HepG2 (cell line): ENCODE measurements around the gene RBBP8NL. TPM values are rescaled to one million over a fixed set of nuclear protein-coding genes. Genes with fewer than 3 reads are reported as not detected.

Source experiments
- ELF3 ChIP-seq: IDR thresholded peaks from 2 replicates; pipeline ENCODE4 v1.6.1; 2016; ENCODE audit warnings: missing genetic modification reagents, missing compliant biosample characterization
- NCOA2 ChIP-seq: sonication (generic); formaldehyde crosslinking; IDR thresholded peaks from 2 replicates; pipeline ENCODE4 v1.8.0; 2022; ENCODE audit warnings: inconsistent platforms
- ONECUT2 ChIP-seq: sonication (generic); formaldehyde crosslinking; IDR thresholded peaks from 2 replicates; pipeline ENCODE4 v1.4.0; 2020; ENCODE audit warnings: missing genetic modification reagents
- PHF20 ChIP-seq: sonication (generic); formaldehyde crosslinking; IDR thresholded peaks from 2 replicates; pipeline ENCODE4 v1.5.0; 2020; ENCODE audit warnings: mild to moderate bottlenecking, missing genetic modification reagents
- SMAD3 ChIP-seq: sonication (generic); formaldehyde crosslinking; IDR thresholded peaks from 2 replicates; pipeline ENCODE4 v1.4.0; 2020; ENCODE audit warnings: missing genetic modification reagents
- ZBTB34 ChIP-seq: sonication (generic); formaldehyde crosslinking; IDR thresholded peaks from 2 replicates; pipeline ENCODE4 v1.8.0; 2022; ENCODE audit warnings: mild to moderate bottlenecking, missing genetic modification reagents
- ZFY ChIP-seq: sonication (generic); formaldehyde crosslinking; IDR thresholded peaks from 2 replicates; pipeline ENCODE4 v1.4.0; 2020; ENCODE audit warnings: missing genetic modification reagents
- ZNF430 ChIP-seq: sonication (generic); formaldehyde crosslinking; IDR thresholded peaks from 2 replicates; pipeline ENCODE4 v1.9.0; 2021; ENCODE audit warnings: mild to moderate bottlenecking, missing genetic modification reagents
- ZNF513 ChIP-seq: sonication (generic); formaldehyde crosslinking; conservative IDR thresholded peaks from 2 replicates; pipeline ENCODE4 v1.5.0; 2020; ENCODE audit warnings: missing genetic modification reagents
- polyA plus RNA-seq, 8 experiments: library from polyadenylated mRNA; depleted of rRNA in 3 of 8; stranded (reverse) in 7 of 8; unstranded in 1 of 8; fragments of >200 nt; fragmentation: Illumina TruSeq in 4 of 8; extraction: Trizol in 4 of 8; gene quantifications; 2 replicates each; pipeline versions ENCODE4 v1.2.1 to v1.2.3, GENCODE V29; 2011 to 2016; ENCODE audit warnings: low read depth in 4 of 8, missing spikeins in 1 of 8, mixed read lengths in 1 of 8; ENCODE audit not compliant: insufficient read depth in 1 of 8
- total RNA-seq, 5 experiments: library from RNA; depleted of rRNA; stranded (reverse); fragments of >200 nt; fragmentation: Illumina TruSeq; extraction: Trizol; gene quantifications; 2 replicates each; pipeline ENCODE4 v1.2.3, GENCODE V29; 2016; ENCODE audit warnings: low read depth in 1 of 5

RBBP8NL gene
- total and polyA plus RNA-seq, 2 of the 13 experiments (the other 11 are each of a cell fraction or from before 2014, with no cell fraction given): 0.69 to 0.86 TPM

GRCh38 chr20:62370807-62371587 is 56.3 kb downstream of the RBBP8NL start (continued):
- TF ChIP-seq ELF3 (CRISPR knock-in tag): peak; percentile 53; the same call in 1 of the 2 replicates
- TF ChIP-seq SMAD3: 0 out of 2 replicates have a peak, but pooled peaks have one; percentile 17
- TF ChIP-seq ONECUT2: no peak
- peak; percentile 54 for TF ChIP-seq NCOA2 (CRISPR knock-in tag)
- no peak for TF ChIP-seq ZNF513 (CRISPR knock-in tag)
- peak; percentile 83 for TF ChIP-seq ZBTB34 (CRISPR knock-in tag)
- TF ChIP-seq ZFY: peak; percentile 27
- peak; percentile 44; the same call in 1 of the 2 replicates for TF ChIP-seq PHF20
- TF ChIP-seq ZNF430: peak; percentile 78; the same call in 1 of the 2 replicates
